Measurements from ENCODE around the gene PGA4. TPM values are rescaled to one million over a fixed set of nuclear protein-coding genes. Genes with fewer than 3 reads are reported as not detected.
"Not testable (repeated sequence)": the region's sequence is repeated elsewhere in the genome, so short reads cannot be mapped to it uniquely, and the experiment has no call there.

PGA4 gene
- total RNA-seq, 1 experiment from 2014 or later: not detected

DNA sequence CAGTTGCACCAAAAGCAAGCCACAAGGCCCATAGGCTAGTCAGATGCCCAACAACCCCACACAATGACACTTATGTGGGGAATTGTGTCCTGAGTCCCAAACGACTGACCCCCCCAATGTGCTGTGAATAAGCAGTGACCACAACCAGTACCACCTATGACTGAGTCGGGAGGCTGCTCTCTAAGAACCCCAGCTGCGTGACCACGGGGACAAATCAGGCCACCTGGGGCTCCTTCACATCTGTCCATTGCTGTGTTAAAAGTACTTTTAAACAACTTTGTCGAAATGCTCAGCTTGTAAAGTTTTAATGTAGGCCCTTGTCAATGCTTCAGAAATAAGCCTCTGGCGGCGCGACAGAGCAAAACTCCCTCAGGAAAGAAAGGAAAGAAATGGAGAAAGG is 18.1 kb downstream of the PGA4 start:
- DNase-seq (ENCODE audit: low read depth); in situ Hi-C loops (cut with HindIII; ENCODE audit: low pct_unique_long_range_greater_than_20kb, low sequenced_read_pairs): not testable (repeated sequence)

- DNase-seq (ENCODE audit: low read depth); in situ Hi-C loops (cut with HindIII; ENCODE audit: low pct_unique_long_range_greater_than_20kb, low sequenced_read_pairs): not testable (repeated sequence)
Measured at GRCh38 chr11:61240875-61241274, 18.7 kb downstream of the PGA4 start, which contains the start of gene PGA5. Gene PGA5, plus strand, starts transcription at chr11:61241175. Its CDS starts 52 bp downstream, at chr11:61241227.

DNA sequence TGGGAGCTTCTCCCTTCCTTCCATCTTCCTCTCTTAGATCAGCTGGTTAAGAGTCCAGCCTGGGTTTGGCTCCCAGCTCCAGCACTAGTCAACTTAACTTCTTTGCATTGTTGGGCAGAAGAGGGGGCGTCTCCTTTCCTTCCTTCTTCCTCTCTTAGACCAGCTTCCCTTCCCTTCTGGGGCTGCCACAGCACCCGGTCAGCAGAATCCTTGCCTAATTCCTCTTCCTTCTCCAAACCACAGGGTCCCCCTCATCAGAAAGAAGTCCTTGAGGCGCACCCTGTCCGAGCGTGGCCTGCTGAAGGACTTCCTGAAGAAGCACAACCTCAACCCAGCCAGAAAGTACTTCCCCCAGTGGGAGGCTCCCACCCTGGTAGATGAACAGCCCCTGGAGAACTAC is 19.4 kb downstream of the PGA4 start:
- in situ Hi-C loops (cut with HindIII; ENCODE audit: low pct_unique_long_range_greater_than_20kb, low sequenced_read_pairs); DNase-seq (ENCODE audit: low read depth): not testable (repeated sequence)

DNA sequence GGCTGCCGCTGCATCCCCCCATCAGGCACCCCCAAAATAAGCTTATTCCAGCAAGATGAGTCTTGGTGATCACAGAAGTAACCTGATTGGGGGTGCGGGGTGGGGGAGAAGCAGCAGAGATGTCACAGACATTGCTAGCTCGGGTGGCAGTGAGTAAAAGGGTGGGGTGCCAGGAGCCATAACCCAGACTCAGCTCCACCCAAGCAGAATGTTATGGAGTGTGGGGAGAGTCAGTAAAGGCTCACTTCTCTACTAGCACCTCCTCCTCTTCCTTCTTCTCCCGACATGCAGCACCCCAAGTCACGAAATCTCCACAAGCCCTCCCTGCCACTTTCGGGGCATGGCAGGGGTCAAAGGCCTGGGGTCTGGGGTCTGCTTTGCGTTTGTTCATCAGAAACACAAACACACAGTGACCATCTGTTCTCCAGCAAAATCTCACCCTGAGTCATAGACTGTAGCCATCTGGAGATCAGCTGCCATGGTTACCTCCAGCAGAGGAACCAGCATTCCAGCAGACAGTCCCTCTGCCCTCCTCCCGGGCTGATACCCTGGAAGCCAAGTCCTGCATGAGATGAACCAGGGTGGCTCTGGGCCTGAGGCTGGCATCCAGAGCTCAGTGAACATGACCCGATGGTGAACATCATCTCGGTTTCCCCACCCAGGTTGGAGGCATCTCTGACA is 23.3 kb downstream of the PGA4 start:
- in situ Hi-C loops (cut with HindIII; ENCODE audit: low pct_unique_long_range_greater_than_20kb, low sequenced_read_pairs); DNase-seq (ENCODE audit: low read depth): not testable (repeated sequence)

DNA sequence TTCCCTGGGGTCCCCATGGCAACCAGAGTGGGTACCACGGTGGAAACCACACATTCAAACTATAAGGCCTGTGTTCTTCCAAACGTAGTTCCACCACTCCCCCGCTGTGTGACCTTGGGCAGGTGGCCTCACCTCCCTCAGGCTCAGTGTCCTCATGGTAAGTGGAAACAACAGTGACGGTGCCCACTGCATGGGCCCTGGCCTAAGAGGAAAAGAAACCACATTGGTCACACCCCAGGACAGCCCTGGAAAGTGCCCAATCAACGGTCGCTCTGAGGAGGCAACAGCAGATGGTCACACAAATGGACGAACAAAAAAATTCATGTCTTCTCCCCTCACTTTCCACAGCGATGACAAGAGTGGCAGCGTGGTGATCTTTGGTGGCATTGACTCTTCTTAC is 25.9 kb downstream of the PGA4 start:
- in situ Hi-C loops (cut with HindIII; ENCODE audit: low pct_unique_long_range_greater_than_20kb, low sequenced_read_pairs); DNase-seq (ENCODE audit: low read depth): not testable (repeated sequence)

- DNase-seq (ENCODE audit: low read depth): not testable (repeated sequence)
Measured at GRCh38 chr11:61249201-61249600, 27.1 kb downstream of the PGA4 start.

GRCh38 chr11:61250796-61251765 is 28.9 kb downstream of the PGA4 start:
- DNase-seq (ENCODE audit: low read depth): peak; percentile 24
- in situ Hi-C loops (cut with HindIII; ENCODE audit: low pct_unique_long_range_greater_than_20kb, low sequenced_read_pairs): not testable (repeated sequence)

More at GRCh38 chr11:61249201-61249600, 27.1 kb downstream of the PGA4 start:
- in situ Hi-C loops (cut with HindIII; ENCODE audit: low pct_unique_long_range_greater_than_20kb, low sequenced_read_pairs): not testable (repeated sequence)

- in situ Hi-C loops (cut with HindIII; ENCODE audit: low pct_unique_long_range_greater_than_20kb, low sequenced_read_pairs); DNase-seq (ENCODE audit: low read depth): not testable (repeated sequence)
Measured at GRCh38 chr11:61252332-61252731, 30.2 kb downstream of the PGA4 start.

DNA sequence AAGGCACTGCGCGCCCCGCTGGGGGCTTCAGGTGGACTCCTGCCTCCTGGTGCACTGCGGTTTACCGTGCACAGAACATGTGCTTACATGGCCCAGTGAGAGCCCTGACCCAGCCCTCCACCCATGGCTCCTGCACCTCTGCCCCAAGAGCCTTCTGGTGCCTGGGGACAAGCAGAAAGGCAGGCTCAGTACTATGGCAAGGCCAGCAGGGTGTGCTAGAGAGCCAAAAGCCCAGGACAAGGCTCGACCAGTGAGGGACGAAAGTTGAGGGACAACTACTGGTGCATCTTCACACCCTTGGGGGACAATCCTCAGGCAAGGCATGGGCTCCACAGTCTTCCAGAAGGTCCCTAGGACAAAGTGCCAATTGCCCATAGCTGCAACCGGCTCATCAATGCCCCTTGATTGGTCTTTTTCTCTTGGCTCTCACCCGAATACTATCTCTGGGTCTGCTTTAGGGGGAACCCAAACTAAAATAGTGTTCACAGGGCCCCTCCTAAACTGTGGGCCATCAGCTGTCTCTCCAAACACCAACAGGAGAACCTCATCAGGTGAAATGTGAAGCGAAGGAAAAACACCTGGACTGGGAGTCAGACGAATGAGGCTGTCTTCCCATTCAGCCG is 32.4 kb downstream of the PGA4 start:
- in situ Hi-C loops (cut with HindIII; ENCODE audit: low pct_unique_long_range_greater_than_20kb, low sequenced_read_pairs): no loop called here
- peak; percentile 38 for DNase-seq (ENCODE audit: low read depth)

- no peak for DNase-seq (ENCODE audit: low read depth)
- in situ Hi-C loops (cut with HindIII; ENCODE audit: low pct_unique_long_range_greater_than_20kb, low sequenced_read_pairs): no loop called here
Measured at GRCh38 chr11:61256710-61257482, 34.7 kb downstream of the PGA4 start.

DNA sequence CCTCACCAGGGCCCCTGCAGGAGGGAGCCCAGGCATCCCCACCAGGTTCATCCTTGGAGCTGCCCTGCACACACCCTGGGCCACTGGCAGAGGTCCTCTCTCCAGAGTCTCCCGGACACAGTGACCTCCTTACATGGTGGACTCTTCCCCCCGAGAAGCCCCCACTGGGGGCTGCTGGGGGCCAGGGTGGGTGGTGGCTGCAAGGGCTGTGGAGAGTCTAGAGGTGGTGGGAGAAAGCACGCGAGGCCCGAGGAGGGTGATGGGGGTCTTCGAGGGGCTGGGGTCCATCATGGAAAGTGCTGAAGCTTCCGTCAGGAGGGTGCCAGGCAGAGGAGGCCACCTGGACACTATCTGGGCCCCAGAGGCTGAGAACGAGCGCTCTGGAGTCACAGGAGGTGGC is 36.4 kb downstream of the PGA4 start:
- no peak for DNase-seq (ENCODE audit: low read depth)
- in situ Hi-C loops (cut with HindIII; ENCODE audit: low pct_unique_long_range_greater_than_20kb, low sequenced_read_pairs): no loop called here

DNA sequence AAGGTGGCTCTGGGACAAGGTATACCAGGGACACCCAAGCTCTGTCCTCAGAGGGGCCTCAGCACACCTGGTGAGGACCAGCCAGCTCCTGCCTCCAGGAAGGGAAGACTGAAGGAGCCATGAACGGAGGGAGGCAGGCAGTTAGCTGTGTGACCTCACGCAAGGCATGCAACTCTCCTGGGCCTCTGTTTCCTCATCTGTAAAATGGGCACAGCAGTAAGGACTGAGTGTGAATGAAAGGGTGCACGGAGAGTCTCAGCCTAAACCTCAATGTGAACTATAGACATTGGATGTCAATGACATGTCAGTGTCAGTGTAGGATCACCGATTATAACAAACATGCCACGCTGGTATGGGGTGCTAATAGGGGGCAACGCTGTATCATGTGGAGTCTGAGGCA is 37.2 kb downstream of the PGA4 start:
- in situ Hi-C loops (cut with HindIII; ENCODE audit: low pct_unique_long_range_greater_than_20kb, low sequenced_read_pairs): no loop called here
- DNase-seq (ENCODE audit: low read depth): no peak

GRCh38 chr11:61264371-61264770 is 42.2 kb downstream of the PGA4 start:
- no peak for DNase-seq (ENCODE audit: low read depth)
- in situ Hi-C loops (cut with HindIII; ENCODE audit: low pct_unique_long_range_greater_than_20kb, low sequenced_read_pairs): no loop called here

GRCh38 chr11:61264795-61265194 is 42.6 kb downstream of the PGA4 start:
- DNase-seq (ENCODE audit: low read depth): no peak
- in situ Hi-C loops (cut with HindIII; ENCODE audit: low pct_unique_long_range_greater_than_20kb, low sequenced_read_pairs): no loop called here

- in situ Hi-C loops (cut with HindIII; ENCODE audit: low pct_unique_long_range_greater_than_20kb, low sequenced_read_pairs): no loop called here
- no peak for DNase-seq (ENCODE audit: low read depth)
Measured at GRCh38 chr11:61265357-61265756, 43.2 kb downstream of the PGA4 start.

GRCh38 chr11:61266602-61267001 is 44.5 kb downstream of the PGA4 start:
- in situ Hi-C loops (cut with HindIII; ENCODE audit: low pct_unique_long_range_greater_than_20kb, low sequenced_read_pairs): no loop called here
- DNase-seq (ENCODE audit: low read depth): no peak

DNA sequence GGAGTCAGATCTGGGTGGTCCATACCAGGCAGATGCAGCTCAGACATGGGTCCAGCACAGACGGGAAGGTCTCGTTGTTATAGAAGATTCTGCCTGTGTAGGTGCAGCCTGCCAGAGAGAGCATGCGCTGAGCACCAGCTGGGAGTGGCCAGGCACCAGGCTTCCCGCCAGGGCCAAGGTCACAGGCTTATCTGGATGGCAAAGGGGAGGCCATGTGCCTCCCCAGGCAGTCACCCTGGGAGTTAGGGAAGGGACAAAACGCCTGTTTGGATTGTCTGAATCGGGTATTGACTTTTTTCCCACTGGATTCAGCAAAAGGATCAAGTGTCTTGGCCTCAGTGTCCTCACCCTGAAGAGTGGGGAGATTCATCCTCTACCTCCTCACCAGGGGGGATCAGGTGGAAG is 45.3 kb downstream of the PGA4 start:
- DNase-seq (ENCODE audit: low read depth): no peak
- in situ Hi-C loops (cut with HindIII; ENCODE audit: low pct_unique_long_range_greater_than_20kb, low sequenced_read_pairs): no loop called here
